ENCODE data around the gene FAM219A.

- no peak for TF ChIP-seq EP300 (IDR thresholded peaks at IDR 0.05)
- no peak for TF ChIP-seq CTCF (IDR thresholded peaks at IDR 0.05)
- no peak for TF ChIP-seq POLR2A (IDR thresholded peaks at IDR 0.05)
- no peak for TF ChIP-seq POLR2AphosphoS5 (IDR thresholded peaks at IDR 0.05)
Observed at GRCh38 chr9:34502471-34502870, 44.1 kb upstream of the FAM219A start.
